ENCODE data around the gene GRB2. TPM values are rescaled to one million over a fixed set of nuclear protein-coding genes. Genes with fewer than 3 reads are reported as not detected.

GRB2 gene
- total and polyA plus RNA-seq, 2 donors (not counting 1 experiment from before 2014, with no cell fraction given) = 114 to 219 TPM

DNA sequence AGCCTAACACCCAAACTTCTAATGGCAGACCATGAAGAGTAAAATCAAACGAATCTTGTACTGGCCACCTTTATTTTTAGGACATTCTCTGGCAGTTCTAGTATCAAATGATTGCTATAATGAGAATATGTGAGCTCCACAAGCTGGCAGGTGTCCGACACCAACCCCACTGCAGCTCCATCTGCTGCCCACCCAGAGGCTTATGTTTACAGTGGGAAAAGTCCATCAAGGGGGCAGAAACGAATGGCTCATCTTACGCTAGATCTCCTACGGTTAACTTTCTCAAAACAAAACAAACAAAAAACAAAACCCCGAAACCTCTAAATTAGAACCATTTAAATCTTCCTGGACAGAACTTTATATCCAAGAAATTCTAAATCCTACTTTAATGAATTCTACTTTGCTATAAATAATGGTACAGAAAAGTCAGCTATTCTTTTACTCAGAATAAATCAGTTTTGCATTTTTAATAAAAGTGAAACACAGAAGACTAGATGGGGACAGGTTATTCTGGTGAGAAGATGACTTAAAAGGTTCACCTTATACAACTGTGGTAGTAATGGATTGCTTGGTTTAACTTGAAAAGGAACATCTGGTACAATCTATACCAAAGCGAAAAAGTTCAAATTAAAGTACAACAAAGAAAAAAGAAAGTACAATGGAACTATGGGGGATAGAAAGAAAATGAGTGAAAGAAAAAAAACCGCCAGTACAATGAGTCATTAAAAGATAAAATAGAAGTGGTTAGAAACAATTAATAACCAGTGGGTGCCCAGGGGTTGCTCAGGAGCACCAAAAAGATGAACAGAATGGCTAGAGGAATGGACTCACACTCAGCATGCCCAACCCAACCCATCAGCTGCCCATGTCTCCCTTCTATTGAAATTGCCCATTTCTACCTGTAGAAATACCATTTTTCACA, 40.2 kb downstream of the GRB2 start:
- H3K27me3 ChIP-seq (replicated peaks in 1 of 4; ENCODE audit: control extremely low read depth in 1 of 4, control insufficient read depth in 3 of 4, insufficient read depth in 4 of 4, low read length in 3 of 4) = no peaks in the 10 kb centered on the region
- H3K27me3 Mint-ChIP-seq = no peaks in the 10 kb centered on the region
- H4K20me1 ChIP-seq (ENCODE audit: control insufficient read depth, insufficient read depth, low read length, poor library complexity, severe bottlenecking) = peaks cover 81% of the 10 kb centered on the region
- H3K9me3 Mint-ChIP-seq (ENCODE audit: insufficient read depth) = no peaks in the 10 kb centered on the region
- ATAC-seq (ENCODE audit: low read depth) (no peak), DNase-seq (no peak)
- peak overlapping the region; percentile 64 for H3K4me3 Mint-ChIP-seq
- intact Hi-C loops (cut with micrococcal nuclease) = loop anchor here (2.0 to 5.0 kb wide), 2 partner anchors 18 to 37 kb away; no protein-coding TSS in a partner anchor
- no peak overlapping the region for H2AFZ ChIP-seq (ENCODE audit: insufficient read depth, low read depth, low read length, poor library complexity, severe bottlenecking)
- no peaks in the 10 kb centered on the region for H3K9me3 ChIP-seq (ENCODE audit: control extremely low read depth in 1 of 3, control insufficient read depth in 2 of 3, insufficient read depth in 1 of 3, low read length in 2 of 3)
- H3K27ac ChIP-seq (ENCODE audit: low read length in 2 of 2) = peak overlapping the region in 1 of 2 donors; percentile 70
- peak overlapping the region; percentile 38 for H3K4me2 ChIP-seq (replicated peaks; ENCODE audit: low read depth, low read length, poor library complexity, severe bottlenecking)
- no peak overlapping the region for H3K9ac ChIP-seq (ENCODE audit: low read length)
- H3K4me1 ChIP-seq (ENCODE audit: control insufficient read depth in 2 of 2, insufficient read depth in 2 of 2, low read length in 2 of 2) = peaks cover 84 to 94% of the 10 kb centered on the region in 2 donors
- TF ChIP-seq, protein P1, sequence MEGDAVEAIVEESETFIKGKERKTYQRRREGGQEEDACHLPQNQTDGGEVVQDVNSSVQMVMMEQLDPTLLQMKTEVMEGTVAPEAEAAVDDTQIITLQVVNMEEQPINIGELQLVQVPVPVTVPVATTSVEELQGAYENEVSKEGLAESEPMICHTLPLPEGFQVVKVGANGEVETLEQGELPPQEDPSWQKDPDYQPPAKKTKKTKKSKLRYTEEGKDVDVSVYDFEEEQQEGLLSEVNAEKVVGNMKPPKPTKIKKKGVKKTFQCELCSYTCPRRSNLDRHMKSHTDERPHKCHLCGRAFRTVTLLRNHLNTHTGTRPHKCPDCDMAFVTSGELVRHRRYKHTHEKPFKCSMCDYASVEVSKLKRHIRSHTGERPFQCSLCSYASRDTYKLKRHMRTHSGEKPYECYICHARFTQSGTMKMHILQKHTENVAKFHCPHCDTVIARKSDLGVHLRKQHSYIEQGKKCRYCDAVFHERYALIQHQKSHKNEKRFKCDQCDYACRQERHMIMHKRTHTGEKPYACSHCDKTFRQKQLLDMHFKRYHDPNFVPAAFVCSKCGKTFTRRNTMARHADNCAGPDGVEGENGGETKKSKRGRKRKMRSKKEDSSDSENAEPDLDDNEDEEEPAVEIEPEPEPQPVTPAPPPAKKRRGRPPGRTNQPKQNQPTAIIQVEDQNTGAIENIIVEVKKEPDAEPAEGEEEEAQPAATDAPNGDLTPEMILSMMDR (IDR thresholded peaks at IDR 0.05) = no peak
- no peak for TF ChIP-seq EZH2 (IDR thresholded peaks at IDR 0.05; ENCODE audit: borderline replicate concordance, insufficient read depth, low read depth, low read length, poor library complexity, severe bottlenecking)
- 83% methylated on average over 1 of the region's 8 CpGs for WGBS (ENCODE audit: insufficient coverage)
- H3K27ac Mint-ChIP-seq = peak overlapping the region; percentile 62
- CTCF ChIA-PET = interaction anchor here (1.0 to 1.7 kb wide), 4 partner anchors 10 to 76 kb away, joined by 3 to 7 read pairs (median 6); partner anchors contain the start of gene SLC25A19
- H3K36me3 ChIP-seq (replicated peaks in 1 of 2; ENCODE audit: control extremely low read depth in 1 of 2, control insufficient read depth in 1 of 2, extremely low read depth in 1 of 2, insufficient read depth in 2 of 2, low read length in 1 of 2) = peaks cover 2 to 15% of the 10 kb centered on the region in 2 experiments
- H3K4me1 Mint-ChIP-seq = peaks cover 91% of the 10 kb centered on the region
- peaks cover 100% of the 10 kb centered on the region for H3K79me2 ChIP-seq (ENCODE audit: control insufficient read depth, insufficient read depth, low read length)
- no peak overlapping the region for H3K4me3 ChIP-seq (ENCODE audit: control extremely low read depth in 1 of 5, extremely low read depth in 1 of 5, insufficient read depth in 1 of 5, low read depth in 2 of 5, low read length in 4 of 5)
- POLR2A ChIA-PET = interaction anchor here (0.7 kb wide), 1 partner anchor 101 kb away, joined by 3 read pairs; no protein-coding TSS in a partner anchor

Data from B cell (primary cell).